GM12892 (cell line): ENCODE data around the gene EEF1A2.

Experiments
- POLR2A ChIP-seq: IDR thresholded peaks from 2 replicates; pipeline ENCODE4 v1.6.1; 2011; ENCODE audit warnings: low read depth, low read length, control low read depth
- POLR2AphosphoS5 ChIP-seq: IDR thresholded peaks from 2 replicates; pipeline ENCODE4 v1.6.1; 2011; ENCODE audit warnings: low read depth, low read length, control low read depth

DNA sequence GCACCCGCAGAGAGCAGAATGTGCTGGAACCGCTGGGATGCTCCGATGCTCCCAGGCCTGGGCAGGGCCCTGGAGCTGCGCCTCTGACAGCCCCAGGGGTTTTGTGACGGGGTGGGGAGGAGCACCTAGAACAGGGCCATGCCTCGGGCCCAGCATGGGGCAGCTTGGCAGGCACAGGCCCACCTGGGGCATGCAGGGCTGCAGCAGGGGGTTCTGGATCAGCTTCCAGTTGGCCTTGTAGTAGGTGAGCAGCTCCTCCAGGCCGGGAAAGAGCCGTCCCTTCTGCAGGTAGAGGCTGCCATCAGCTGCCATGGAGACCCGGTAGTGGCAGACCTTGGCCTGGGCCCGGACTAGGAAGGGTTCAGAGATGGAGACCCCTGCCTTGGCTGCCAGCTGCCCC lies 44.2 kb upstream of the EEF1A2 start:
- TF ChIP-seq POLR2A (no peak), POLR2AphosphoS5 (no peak)
